Breast epithelium (tissue), 3 donors: Measurements from ENCODE around the gene PTCHD1.

Source experiments
- POLR2A ChIP-seq: fragments of 450-650 bp; IDR thresholded peaks from one replicate; pipeline ENCODE4 v1.6.1; 2016; ENCODE audit warnings: antibody characterized with exemption, mild to moderate bottlenecking, moderate library complexity
- POLR2AphosphoS5 ChIP-seq, 3 donors: sonication (generic); formaldehyde crosslinking; IDR thresholded peaks; one replicate each; pipeline ENCODE4 v1.6.1; 2017; ENCODE audit warnings: antibody characterized with exemption in 3 of 3
- TF ChIP-seq, protein P1 (sequence below), 3 donors: fragments of 450-650 bp; IDR thresholded peaks; one replicate each; pipeline ENCODE4 v1.5.1; 2016 to 2017; ENCODE audit warnings: antibody characterized with exemption in 3 of 3, mild to moderate bottlenecking in 3 of 3, moderate library complexity in 3 of 3

DNA sequence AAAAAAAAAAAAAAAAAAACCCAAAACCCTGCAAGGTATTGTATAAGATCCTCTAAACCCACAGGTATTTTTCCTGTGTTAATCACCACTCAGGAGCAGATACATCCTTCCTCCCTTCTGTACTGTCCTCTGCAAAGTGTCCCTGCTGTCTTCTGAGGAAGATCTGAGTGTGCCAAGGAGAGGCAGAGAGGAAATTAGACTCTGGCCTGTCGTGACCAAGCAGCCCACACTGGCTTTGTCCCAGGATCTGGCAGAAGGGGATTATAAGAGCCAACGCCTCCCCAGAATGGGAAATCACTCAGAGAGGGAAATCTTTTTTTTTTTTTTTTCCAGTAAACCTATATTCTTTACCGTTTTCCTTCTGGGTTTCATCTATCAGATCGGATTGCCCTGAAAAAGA is 39.6 kb downstream of the PTCHD1 start:
- TF ChIP-seq, protein P1, sequence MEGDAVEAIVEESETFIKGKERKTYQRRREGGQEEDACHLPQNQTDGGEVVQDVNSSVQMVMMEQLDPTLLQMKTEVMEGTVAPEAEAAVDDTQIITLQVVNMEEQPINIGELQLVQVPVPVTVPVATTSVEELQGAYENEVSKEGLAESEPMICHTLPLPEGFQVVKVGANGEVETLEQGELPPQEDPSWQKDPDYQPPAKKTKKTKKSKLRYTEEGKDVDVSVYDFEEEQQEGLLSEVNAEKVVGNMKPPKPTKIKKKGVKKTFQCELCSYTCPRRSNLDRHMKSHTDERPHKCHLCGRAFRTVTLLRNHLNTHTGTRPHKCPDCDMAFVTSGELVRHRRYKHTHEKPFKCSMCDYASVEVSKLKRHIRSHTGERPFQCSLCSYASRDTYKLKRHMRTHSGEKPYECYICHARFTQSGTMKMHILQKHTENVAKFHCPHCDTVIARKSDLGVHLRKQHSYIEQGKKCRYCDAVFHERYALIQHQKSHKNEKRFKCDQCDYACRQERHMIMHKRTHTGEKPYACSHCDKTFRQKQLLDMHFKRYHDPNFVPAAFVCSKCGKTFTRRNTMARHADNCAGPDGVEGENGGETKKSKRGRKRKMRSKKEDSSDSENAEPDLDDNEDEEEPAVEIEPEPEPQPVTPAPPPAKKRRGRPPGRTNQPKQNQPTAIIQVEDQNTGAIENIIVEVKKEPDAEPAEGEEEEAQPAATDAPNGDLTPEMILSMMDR (IDR thresholded peaks at IDR 0.05), result no peak
- TF ChIP-seq POLR2A (no peak), POLR2AphosphoS5 (IDR thresholded peaks at IDR 0.05) (no peak)
